Endothelial cell of umbilical vein (primary cell): ENCODE measurements around the gene LRP3. TPM values are rescaled to one million over a fixed set of nuclear protein-coding genes. Genes with fewer than 3 reads are reported as not detected.

Source experiments
- BruUV-seq: library from RNA; stranded (reverse); fragments of 400-500 nt; replicated peaks from 2 replicates; lab custom pipeline; 2021; lab: Mats Ljungman, UMichigan
- CTCF ChIA-PET: fragments of 300-600, 350-600 bp; sonication (Branson Sonifier 250); formaldehyde crosslinking; loops from one replicate; lab custom pipeline; 2021; ENCODE audit warnings: antibody characterized with exemption, inconsistent platforms; lab: Charles Lee
- POLR2A ChIA-PET: fragments of 300-600, 350-600 bp; sonication (Branson Sonifier 250); formaldehyde crosslinking; loops from one replicate; lab custom pipeline; 2021; ENCODE audit warnings: antibody characterized with exemption, inconsistent platforms; lab: Charles Lee
- DNase-seq: peaks from one replicate; pipeline ENCODE4 v3.0.0-alpha.2; 2011; ENCODE audit warnings: low read depth, low spot score
- FAIRE-seq: peaks from 2 replicates; lab custom pipeline; 2011; peaks lifted over from hg19 to GRCh38; lab: Jason Lieb, UNC
- H2AFZ ChIP-seq: 2 replicates; pipeline ENCODE4 v1.6.0; 2012; ENCODE audit warnings: low read depth, low read length, control low read depth, inconsistent platforms
- H3K27ac ChIP-seq: 2 replicates; pipeline ENCODE4 v1.5.1; 2011; ENCODE audit warnings: low read depth, mild to moderate bottlenecking, control low read depth, low read length, moderate library complexity; ENCODE audit not compliant: insufficient read depth
- H3K27me3 ChIP-seq, 2 experiments: 2 replicates each; pipeline versions ENCODE4 v1.6.0 to v1.6.1; 2011; ENCODE audit warnings: low read length in 2 of 2, mixed read lengths in 1 of 2; ENCODE audit not compliant: control insufficient read depth in 2 of 2, insufficient read depth in 2 of 2
- H3K36me3 ChIP-seq, 2 experiments: 2 replicates in 1 of 2; 3 replicates in 1 of 2; pipeline ENCODE4 v1.5.1; 2011; ENCODE audit warnings: low read length in 2 of 2, mild to moderate bottlenecking in 1 of 2, moderate library complexity in 1 of 2; ENCODE audit not compliant: control insufficient read depth in 2 of 2, insufficient read depth in 2 of 2; ENCODE audit errors: extremely low read depth in 1 of 2
- H3K4me1 ChIP-seq: 3 replicates; pipeline ENCODE4 v1.5.1; 2011; ENCODE audit warnings: mild to moderate bottlenecking, low read length; ENCODE audit not compliant: control insufficient read depth, insufficient read depth; ENCODE audit errors: extremely low read depth
- H3K4me2 ChIP-seq: 2 replicates; pipeline ENCODE4 v1.6.1; 2011; ENCODE audit warnings: low read length, control low read depth, mixed read lengths; ENCODE audit not compliant: insufficient read depth
- H3K4me3 ChIP-seq, 3 experiments: fragments of 200-600 bp in 1 of 3; sonication (generic), shearing (Covaris generic) in 1 of 3; replicated peaks in 1 of 3; 2 replicates each; pipeline ENCODE4 v1.5.1; 2011 to 2016; ENCODE audit warnings: control low read depth in 3 of 3, low read length in 3 of 3, mild to moderate bottlenecking in 2 of 3, inconsistent platforms in 1 of 3, low read depth in 1 of 3, moderate library complexity in 1 of 3; ENCODE audit not compliant: insufficient read depth in 1 of 3
- H3K79me2 ChIP-seq: 2 replicates; pipeline ENCODE4 v1.6.0; 2012; ENCODE audit warnings: low read length, inconsistent platforms; ENCODE audit not compliant: control insufficient read depth, insufficient read depth
- H3K9ac ChIP-seq: replicated peaks from 2 replicates; pipeline ENCODE3; 2011; ENCODE audit warnings: low read length, control low read depth; ENCODE audit not compliant: insufficient read depth; ENCODE audit errors: extremely low read depth
- H3K9me1 ChIP-seq: replicated peaks from 3 replicates; pipeline ENCODE4 v1.6.0; 2011; ENCODE audit warnings: mild to moderate bottlenecking, low read length; ENCODE audit not compliant: control insufficient read depth, insufficient read depth; ENCODE audit errors: extremely low read depth
- H3K9me3 ChIP-seq: replicated peaks from 2 replicates; pipeline ENCODE4 v1.5.1; 2012; ENCODE audit warnings: low read length, inconsistent platforms; ENCODE audit not compliant: control insufficient read depth, insufficient read depth
- H4K20me1 ChIP-seq: replicated peaks from 2 replicates; pipeline ENCODE3; 2011; ENCODE audit warnings: mild to moderate bottlenecking, low read length; ENCODE audit not compliant: control insufficient read depth, insufficient read depth; ENCODE audit errors: extremely low read depth
- CTCF ChIP-seq, 2 donors: IDR thresholded peaks; 1 replicate in 1 of 2; 2 replicates in 1 of 2; pipeline ENCODE4 v1.5.1; 2011; ENCODE audit warnings: low read length in 2 of 2, mild to moderate bottlenecking in 2 of 2, moderate library complexity in 2 of 2, control low read depth in 1 of 2, inconsistent platforms in 1 of 2, low read depth in 1 of 2; ENCODE audit not compliant: insufficient read depth in 1 of 2; ENCODE audit errors: extremely low read depth in 1 of 2
- EZH2 ChIP-seq: IDR thresholded peaks from 2 replicates; pipeline ENCODE4 v1.6.1; 2012; ENCODE audit warnings: borderline replicate concordance, low read depth, mild to moderate bottlenecking, moderate library complexity, low read length, inconsistent platforms; ENCODE audit not compliant: severe bottlenecking
- FOS ChIP-seq: IDR thresholded peaks from 2 replicates; pipeline ENCODE4 v1.6.1; 2011; ENCODE audit warnings: mild to moderate bottlenecking, low read length, moderate library complexity, borderline replicate concordance; ENCODE audit not compliant: insufficient read depth
- GATA2 ChIP-seq: IDR thresholded peaks from 2 replicates; pipeline ENCODE4 v1.7.0; 2011; ENCODE audit warnings: low read depth, mild to moderate bottlenecking, moderate library complexity, mixed read lengths, low read length; ENCODE audit not compliant: insufficient read length, insufficient read depth
- JUN ChIP-seq: IDR thresholded peaks from 2 replicates; pipeline ENCODE4 v1.6.1; 2011; ENCODE audit warnings: borderline replicate concordance, low read depth; ENCODE audit not compliant: insufficient read length, insufficient read depth
- MAX ChIP-seq: IDR thresholded peaks from 2 replicates; pipeline ENCODE4 v1.6.1; 2011; ENCODE audit not compliant: insufficient read depth, insufficient read length
- MYC ChIP-seq: IDR thresholded peaks from one replicate; pipeline ENCODE4 v1.6.1; 2011; ENCODE audit warnings: mild to moderate bottlenecking, low read depth, low read length
- POLR2A ChIP-seq: IDR thresholded peaks from 2 replicates; pipeline ENCODE4 v1.6.1; 2012; ENCODE audit warnings: low read depth, mild to moderate bottlenecking, control low read depth, low read length
- POLR2AphosphoS5 ChIP-seq: IDR thresholded peaks from 2 replicates; pipeline ENCODE4 v1.6.1; 2012; ENCODE audit warnings: low read depth, mild to moderate bottlenecking, control low read depth, low read length, moderate library complexity; ENCODE audit not compliant: insufficient read depth
- dilution Hi-C: fragments of 300-500 bp; cut with MboI; formaldehyde crosslinking; loops from one replicate; pipeline ENCODE4 v1.15.0; 2019; ENCODE audit warnings: low sequenced_read_pairs; ENCODE audit not compliant: extremely low pct_ligation_motif_present
- intact Hi-C: fragments of 100-400 bp; cut with micrococcal nuclease; formaldehyde crosslinking; loops from one replicate; pipeline ENCODE4 v1.10.0; 2022
- polyA plus RNA-seq, 4 experiments: library from polyadenylated mRNA; depleted of rRNA in 3 of 4; stranded (reverse) in 3 of 4; unstranded in 1 of 4; fragments of >200 nt; gene quantifications; 2 replicates each; pipeline versions ENCODE4 v1.2.1 to v1.2.3, GENCODE V29; 2011 to 2012; ENCODE audit warnings: missing spikeins in 1 of 4
- total RNA-seq: library from RNA; stranded (reverse); gene quantifications from 2 replicates; pipeline ENCODE4 v1.2.3, GENCODE V29; 2021

Gene LRP3
- total and polyA plus RNA-seq, 2 donors (not counting 3 experiments of a cell fraction or from before 2014, with no cell fraction given) = 14.3 to 19.4 TPM

GRCh38 chr19:33211794-33212435 lies 17.8 kb downstream of the LRP3 start:
- H3K4me1 ChIP-seq = no peaks in the 10 kb centered on the region
- TF ChIP-seq CTCF (IDR thresholded peaks at IDR 0.05; ENCODE audit: extremely low read depth in 1 of 2, insufficient read depth in 1 of 2, low read depth in 1 of 2, low read length in 2 of 2) (no peak), GATA2 (no peak), MYC (no peak), EZH2 (no peak), POLR2A (no peak), JUN (no peak), FOS (no peak), MAX (no peak), POLR2AphosphoS5 (no peak)
- no peak overlapping the region for H2AFZ ChIP-seq
- H3K9me3 ChIP-seq = no peaks in the 10 kb centered on the region
- no TSS peak for BruUV-seq
- dilution Hi-C loops (no loop called here), intact Hi-C loops (no loop called here)
- POLR2A ChIA-PET = no interaction called here
- H3K36me3 ChIP-seq = no peaks in the 10 kb centered on the region
- H3K27me3 ChIP-seq = no peaks in the 10 kb centered on the region
- H3K4me2 ChIP-seq = no peak overlapping the region
- H4K20me1 ChIP-seq = no peaks in the 10 kb centered on the region
- H3K9me1 ChIP-seq = no peaks in the 10 kb centered on the region
- no peak overlapping the region for H3K9ac ChIP-seq
- H3K79me2 ChIP-seq = no peaks in the 10 kb centered on the region
- CTCF ChIA-PET = no interaction called here
- DNase-seq = no peak
- no peak for FAIRE-seq
- no peak overlapping the region for H3K27ac ChIP-seq
- H3K4me3 ChIP-seq = no peak overlapping the region
